Amniotic stem cell (primary cell): Measurements from ENCODE around the gene CISTR.

Experiments used
- DNase-seq: peaks from one replicate; lab custom pipeline; 2025; lab: John Stamatoyannopoulos, UW

CISTR gene

DNA sequence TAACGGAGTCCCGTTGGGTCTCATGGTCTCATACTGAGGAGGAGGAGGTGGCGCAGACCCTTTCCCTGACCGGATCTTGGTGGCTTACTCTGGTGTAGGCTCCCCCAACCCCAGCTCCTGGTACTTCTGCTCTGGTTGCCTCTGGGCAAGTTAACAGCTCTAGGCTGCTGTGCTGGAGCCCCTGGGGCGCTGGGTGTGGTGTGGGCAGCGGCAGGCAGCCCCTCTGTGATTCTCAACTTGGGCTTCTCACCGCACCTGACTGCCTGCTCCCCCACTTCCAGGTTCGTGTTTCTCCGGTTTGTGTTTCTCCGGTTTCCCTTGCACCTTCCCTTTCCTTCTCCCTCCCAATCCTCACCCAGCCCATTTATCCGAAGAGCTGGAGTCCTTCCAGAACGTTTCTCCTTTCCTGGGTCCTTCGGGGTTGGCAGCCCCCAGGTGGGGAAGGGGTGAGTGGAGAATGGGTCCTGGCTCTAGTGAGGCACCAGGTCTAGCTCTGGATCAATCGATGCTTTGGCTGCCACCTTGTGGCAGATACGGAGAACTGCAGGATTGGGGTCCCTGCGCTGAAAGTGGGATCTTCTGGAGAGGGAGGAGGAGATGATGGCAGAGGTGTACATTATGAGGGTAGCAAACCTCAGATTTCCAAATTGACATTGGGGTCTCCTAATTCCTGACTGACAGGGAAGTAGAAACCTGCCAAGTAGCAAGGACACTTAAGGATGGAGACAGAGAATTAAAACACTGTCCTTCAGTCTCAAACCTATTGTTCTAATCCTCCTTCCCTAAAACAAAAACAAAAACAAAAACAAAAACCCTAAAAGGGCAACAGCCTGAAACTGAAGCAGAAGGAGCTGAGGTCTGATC is 8.3 kb downstream of the CISTR start:
- DNase-seq = no peak

DNA sequence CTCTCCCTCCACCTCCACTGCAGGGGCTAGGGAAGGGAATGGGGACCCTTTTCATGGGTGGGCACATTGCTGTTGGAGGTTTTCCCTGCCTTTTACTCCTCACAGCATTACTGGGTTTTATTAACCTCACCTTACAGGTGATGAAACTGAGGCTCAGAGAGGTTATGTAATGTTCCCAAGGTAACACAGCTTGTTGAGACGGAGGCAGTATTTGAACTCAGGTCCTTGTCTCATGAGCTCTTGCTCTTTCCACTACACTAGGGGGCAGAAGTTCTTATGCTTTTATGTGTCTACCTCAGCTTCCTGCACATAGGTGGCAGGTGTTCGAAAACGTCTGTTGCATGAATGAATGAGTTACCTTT is 11.7 kb downstream of the CISTR start:
- no peak for DNase-seq

DNA sequence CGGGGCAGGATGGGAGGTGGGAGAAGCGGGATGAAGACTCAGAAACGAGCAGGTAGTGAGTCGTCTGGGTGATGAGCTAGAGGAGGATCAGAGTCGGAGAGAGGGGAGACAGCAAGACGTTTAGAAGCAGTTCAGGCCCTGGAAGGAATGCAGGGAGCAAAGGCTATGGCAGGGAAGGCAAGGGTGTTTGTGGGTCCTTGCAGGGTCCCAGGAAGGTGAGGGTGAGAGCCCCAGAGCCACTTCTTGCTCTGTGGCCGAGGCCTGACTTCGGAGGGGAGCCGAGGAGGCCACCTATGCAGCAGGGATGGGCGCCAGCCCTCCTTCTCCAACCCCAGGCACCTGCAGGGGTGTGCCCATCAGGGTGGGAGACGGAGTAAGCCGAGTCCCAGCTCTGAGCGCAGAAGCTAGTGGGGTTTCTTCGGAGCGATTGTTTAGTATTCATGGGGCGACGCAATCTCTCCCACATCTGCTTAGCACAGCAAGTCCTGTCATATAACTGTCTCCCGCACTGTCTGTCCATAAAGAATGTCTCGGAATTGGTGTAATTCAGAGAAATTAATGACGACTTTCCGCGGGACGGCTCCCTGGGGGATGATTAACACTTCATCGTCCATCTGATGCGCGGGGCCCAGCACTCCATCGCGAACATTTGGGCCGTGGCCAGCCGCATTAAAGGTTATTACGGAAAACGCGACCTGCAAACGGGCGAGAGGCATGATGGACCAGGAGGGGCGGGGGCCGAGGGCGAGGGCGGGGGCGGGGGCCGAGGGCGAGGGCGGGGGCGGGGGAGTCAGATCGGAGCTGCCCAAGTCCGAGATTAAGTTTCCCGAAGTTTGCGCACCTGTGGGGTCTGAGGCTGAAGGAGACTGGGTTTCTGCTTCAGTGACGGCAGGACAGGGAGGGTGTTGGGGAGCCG is 12.3 kb downstream of the CISTR start:
- DNase-seq = no peak

DNA sequence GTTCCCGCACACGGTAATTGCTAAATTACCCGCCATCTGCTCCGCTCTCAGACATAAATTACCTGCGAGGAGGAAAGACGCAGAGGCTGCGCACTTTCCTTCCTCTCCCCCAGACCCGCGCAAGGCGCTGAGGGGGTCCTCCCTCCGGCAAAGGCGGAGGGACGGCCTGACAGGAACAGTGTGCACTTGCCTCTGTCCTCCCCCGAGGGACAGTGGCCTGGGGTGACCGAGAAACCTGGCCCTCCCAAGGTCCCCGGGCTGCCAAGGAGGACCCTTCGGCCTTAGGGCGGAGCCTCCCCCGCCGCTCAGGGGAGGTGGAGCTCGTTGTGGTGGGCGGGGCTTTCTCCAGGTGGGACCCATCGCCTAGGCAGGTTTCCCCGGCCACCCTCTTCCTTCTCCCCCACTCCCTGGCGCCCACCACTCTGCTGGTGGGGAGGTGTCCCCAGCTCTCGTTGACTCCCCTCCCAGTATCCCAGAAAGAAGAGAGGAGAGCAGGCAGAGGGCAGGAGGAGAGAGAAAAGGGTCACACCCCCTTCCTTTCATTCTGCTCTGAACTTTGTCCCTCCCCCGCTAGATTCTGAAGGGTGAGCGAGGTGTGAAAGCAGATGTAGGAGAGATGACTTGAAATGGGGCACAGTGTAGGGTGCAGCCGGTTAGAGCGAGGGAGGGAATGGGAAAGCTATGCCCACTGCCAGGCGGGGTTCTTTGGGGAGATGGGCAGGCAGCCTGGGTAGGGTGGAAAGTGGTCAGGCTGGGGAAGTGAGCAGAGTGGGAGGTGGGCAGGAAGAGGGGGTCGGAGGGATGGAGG is 13.2 kb downstream of the CISTR start:
- DNase-seq = no peak

DNA sequence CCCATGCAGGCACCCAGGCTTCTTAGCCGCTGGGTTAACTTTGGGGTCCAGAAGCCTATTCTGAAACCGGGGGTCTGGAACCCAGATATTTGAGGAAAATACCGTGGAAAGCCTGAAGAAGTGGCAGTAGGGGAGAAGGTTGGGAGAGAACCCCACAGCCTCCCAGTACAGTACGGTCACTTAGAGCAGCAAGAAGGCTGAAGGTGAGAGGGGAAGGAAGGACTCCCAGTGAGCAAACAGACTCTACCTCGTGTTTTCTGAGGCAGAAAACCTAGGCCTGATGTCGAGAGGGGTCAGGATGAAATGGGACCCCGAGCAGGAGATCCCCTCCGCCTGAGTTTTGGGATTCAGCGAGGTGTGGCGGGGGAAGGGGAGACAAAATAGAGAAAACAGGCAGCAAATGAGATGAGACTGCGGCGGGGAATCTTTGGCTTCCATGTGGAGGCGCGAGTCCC is 13.8 kb downstream of the CISTR start:
- no peak for DNase-seq

DNA sequence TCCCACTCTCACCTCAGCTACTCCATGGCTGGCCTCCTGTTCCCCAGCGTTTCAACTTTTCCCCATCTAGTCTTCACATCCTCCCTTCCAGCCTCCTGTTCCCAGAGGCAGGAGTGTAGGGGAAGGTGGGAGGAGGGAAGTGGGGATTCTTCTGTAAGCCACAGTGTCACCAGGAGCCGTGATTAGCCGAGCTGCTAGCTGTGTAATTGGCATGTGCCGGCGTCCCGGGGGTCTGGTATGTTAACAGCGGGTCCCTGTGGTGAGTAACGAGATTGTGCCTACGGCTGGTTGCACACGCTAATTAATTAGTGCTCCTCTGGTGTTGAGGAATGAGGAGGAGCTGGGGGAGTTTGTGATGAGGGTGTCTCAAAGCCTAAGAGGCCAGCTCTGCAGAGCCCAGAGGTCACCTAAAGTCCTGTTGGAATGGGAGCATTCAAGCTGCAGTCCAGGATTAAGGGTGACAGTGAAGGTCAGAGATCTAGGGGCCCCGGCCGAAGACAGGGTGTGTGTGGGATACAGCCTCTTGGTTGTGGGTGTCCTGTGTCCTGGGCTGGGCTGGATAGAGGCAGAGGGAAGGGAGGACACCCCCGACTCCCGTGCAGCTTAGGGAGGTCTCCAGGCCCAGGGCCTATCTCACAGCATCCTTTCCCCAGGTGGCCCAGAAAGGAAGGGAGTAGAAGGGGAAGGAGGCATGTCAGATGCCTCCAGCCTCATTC is 14.5 kb downstream of the CISTR start:
- DNase-seq = no peak

DNA sequence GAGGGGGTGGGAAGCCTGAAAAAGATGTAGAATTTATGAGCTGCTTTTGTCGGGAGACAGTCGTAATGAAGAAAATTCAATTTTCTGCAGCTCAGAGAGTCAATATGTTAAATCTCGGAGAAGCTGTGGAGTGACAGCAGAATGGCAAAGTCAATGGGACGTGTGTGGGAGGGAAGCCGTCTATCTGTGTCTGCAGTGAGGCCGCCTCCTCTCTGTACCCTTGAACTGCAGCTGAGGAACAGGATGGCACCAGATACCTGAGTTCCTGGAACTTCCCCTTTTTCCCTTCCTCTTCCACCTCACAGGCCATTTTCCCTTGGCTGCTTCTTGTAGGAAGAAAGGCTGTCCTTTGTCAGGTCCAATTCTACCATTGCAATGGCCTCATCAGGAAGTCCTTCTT is 15.2 kb downstream of the CISTR start:
- DNase-seq = no peak

DNA sequence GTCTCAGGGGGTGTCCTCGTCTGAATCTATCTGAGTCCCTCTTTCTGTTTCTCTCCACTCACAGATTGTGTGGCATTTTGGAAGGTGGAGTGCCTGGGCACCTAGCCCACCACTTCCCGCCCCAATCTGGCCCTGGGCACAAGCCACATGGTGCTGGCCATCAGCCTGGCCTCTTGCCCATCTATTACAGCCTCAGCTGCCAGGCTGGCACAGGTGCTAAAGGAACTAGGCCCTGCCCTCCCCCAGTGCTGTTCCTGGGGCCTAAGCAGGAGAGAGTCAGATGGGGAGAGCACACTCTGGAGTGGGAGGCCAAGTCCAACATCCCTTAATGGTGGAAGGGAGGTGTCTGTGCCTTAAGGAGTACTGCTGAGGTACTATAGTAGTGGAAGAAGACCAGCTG is 16.2 kb downstream of the CISTR start:
- no peak for DNase-seq

DNA sequence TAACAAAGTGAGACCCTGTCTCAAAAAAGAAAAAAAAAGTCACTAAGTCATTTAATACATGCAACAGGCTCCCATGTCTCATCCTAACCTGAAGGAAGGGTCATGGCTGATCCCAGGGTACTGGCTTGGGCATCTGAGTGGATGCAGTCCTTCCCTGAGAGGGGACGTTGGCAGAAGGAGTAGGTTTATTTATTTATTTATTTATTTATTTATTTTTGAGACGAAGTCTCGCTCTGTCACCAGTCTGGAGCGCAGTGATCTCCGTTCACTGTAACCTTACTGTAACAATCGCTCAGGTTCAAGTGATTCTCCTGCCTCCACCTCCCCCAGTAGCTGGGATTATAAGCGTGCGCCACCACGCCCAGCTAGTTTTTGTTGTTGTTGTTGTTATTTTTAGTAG is 17.4 kb downstream of the CISTR start:
- DNase-seq = no peak

DNA sequence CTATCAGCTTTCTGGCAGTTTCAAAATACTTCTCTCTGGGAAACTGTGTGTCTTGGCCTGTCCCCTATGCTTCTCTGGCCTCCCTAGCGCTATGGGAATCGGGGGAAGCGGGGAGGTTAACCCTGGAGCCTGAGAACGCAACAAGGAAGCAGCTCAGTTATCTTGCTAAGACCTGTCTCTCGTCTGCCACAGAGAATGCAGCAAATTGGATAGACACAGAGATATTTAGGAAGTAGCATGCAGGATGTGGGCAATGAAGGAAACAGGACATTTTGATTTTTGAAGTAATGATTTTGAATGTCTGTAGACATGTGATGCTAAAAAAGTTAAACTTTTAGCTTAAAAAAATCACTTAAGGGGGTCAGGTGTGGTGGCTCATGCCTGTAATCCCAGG is 18.0 kb downstream of the CISTR start:
- no peak for DNase-seq

DNA sequence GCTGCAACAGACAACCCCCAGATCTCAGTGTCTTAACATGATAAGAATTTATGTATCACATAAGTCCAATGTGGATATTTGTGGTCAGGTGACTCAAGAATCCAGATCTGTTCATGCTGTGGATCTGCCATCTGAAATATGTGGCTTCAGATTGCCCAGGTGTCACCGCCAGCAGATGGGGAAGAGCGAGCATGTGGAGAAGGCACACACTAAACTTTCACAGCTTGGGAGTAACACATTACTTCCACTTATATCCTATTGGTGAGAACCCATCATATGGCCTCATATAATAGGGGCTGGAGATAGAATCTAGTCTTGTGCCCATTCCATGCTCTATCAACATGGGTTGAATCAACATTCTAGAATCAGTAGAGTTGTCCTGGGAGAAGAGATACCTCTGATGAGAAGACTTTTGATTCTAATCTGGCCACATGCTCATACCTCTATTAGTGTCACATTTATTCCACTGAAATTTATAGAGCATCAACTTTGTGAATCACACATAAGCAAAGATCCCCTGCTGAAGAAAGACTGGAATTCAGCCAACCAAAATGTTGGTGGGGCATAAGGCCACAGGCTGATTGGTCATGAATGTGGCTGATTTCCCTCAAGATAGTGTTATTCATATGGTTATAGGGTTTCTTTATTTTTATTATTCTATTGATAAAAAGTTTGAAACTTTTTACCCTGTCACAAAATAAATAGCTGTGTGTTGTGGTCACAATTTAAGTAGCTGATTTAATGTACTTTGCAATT is 18.6 kb downstream of the CISTR start:
- no peak for DNase-seq

DNA sequence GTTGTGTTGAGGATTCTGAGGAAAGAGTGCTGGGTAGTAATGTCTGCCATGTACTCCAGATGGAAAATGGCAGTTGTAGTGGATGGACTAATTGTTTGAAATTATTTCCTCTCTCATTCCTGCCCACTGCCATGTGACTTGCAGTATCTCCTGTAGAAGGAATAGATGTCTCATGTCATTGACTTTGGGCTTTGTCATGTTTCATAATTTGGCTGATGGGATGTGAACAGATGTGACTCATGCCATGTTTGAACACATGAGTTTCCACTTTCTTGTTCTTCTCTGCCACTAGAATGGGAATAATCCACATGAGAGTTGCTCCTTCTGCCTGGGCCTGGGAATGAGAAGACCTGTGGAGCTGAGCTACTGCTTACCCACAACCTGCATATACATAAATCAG is 22.1 kb downstream of the CISTR start:
- DNase-seq = no peak

DNA sequence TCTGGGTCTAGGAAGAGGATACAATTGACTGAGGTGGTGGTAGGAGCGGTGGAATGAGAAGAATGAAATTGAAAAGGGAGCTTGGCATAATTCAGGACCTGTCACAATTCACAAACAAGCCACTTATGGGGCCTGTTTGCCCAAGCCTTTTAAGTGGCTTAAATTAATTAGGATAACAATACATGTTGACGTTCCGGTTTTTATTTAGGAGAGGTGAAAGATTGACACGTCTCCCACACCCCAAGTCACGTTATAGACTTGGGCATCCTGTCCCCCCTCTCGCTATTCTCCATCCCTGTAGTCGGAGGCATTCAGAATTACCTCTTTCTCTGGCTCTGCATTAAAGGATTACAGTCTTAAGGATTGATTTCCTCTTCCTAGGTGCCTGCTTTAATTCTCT is 23.6 kb downstream of the CISTR start:
- no peak for DNase-seq

DNA sequence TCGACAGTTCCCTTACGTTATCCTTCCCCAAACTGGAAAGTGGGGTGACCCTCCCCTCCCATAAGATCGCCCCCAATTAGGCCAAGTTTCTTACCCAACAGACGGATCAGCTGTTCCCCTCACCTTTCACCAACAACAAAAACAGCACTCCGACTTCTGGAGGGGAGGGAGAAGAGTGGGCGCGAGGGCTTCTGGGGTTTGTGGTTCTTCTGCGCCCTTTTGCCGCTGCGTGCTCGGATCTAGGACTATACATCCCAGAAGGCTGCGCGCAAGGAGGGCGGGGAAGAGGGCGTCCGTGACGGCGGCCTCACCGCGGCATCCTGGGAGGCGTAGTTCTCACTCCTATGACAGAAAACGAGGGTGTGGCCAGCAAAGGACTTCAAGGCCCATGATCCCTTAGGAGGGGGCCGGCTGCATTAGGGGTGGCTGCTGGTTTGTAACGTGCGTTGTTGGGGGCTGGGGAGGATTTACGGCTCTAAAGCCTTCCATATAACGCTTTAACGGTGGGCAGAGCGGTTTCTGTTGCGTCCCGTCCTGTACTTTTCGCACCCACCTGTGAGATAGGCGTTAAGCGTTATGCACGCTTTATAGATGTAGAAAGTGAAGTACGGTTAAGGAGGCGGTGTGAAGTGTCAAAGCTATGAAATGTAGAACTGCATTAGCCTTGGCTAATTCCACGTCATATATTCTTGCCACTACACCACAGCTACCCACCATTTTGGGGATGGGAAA is 24.3 kb downstream of the CISTR start, which contains the start of gene CALCOCO1:
TSS of gene CALCOCO1 (minus strand) at position 143 of the 732 bp plus-strand sequence. CDS start 2,210 bp downstream, outside the sequence.
- peak; percentile 98 for DNase-seq

DNA sequence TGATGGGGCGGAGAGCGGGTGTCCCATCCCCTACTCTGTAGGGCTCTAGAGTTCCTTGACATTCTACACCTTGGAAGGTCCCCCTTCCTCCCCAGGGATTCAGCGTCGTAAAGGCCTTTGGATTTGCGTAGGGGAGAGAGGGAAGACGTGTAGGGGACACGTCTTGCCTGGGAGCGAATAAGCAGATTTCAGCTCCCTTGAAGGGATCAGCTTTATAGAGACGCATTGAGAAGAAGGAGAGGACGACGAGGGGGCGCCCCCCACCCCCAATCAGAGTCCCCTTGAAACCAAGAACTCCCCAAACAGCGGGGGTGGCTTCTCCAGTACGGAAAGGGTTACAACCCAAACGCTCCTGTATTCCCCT is 24.9 kb downstream of the CISTR start:
- no peak for DNase-seq

DNA sequence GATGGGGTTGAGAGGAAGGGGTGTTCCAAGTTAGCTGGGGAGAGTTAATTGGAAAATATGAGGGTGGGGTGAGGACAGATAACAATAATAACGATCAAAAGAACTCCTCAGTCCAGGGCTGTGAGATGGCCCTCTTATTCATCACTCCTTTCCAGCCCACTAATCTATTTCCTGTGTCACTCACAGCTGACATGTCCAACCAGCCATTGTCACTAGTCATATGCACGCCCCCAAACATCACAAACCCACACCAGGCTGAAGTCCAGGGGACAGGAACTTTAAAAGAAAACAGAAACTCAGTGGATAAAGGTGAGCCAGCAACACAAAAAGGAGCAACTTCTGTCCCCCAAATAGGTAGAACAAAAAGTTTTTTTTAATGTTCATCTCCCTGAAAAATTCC is 25.4 kb downstream of the CISTR start:
- DNase-seq = no peak

DNA sequence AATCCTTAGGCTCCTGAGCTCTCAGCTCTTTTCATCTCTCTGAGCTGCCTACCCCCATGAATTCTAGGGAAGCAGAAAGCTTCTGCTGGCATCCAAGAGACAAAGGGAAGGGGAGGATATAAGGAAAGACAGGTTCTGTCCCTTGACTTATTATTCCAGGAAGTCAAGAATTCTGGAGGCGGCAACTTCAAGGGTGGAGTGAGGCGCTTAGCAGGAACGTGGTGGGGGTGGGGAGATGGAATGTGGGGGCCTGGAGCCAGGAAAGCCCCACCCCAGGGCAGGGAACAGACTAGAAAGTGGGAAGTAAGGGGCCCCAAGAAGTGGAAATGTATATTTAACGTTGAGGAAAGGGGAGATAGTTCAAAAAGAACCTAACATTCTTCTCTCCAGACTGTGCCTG is 26.0 kb downstream of the CISTR start:
- DNase-seq = no peak

DNA sequence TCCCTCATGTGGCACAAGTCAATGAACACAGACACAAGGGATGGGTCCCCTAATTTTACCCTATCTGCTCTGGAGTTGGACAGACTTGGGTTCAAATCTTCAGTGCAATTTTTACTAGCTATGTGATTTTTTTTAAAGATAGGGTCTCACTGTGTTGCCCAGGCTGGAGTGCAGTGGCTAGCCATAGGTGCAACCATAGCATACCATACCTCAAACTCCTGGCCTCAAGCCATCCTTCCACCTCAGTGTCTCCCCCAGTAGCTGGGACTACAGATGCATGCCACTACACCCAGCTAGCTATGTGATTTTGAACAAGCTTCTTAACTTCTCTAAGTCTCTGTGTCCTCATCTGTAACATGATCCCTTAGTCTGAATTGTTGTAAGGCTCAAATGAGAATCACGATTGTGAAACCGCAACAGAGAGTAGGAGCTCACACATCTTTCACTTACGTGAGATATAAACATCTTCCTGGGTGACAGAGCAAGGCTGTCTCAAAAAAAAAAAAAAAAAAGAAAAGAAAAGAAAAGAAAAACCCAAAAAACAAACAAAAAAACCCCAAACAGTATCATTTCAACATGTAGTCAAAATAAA is 29.2 kb downstream of the CISTR start:
- no peak for DNase-seq

DNA sequence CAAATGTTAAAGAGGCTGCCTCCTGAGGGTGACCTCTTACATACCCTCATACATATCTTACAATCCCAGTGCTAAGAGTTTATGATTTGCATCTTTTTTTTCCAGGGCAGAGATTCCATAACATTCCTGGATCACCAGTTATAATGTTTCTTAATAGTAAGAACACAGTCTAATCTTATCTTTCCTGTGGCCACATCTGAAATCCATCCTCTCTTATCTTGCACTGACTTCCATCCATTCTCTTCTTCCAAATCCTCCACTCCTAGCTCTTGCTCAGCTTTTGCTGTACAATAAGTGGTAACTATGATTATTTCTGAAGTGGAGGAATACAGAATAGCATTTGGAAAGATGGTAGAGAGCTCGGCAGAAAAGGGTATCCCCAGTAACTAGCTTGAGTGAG is 30.8 kb downstream of the CISTR start:
- DNase-seq = no peak

DNA sequence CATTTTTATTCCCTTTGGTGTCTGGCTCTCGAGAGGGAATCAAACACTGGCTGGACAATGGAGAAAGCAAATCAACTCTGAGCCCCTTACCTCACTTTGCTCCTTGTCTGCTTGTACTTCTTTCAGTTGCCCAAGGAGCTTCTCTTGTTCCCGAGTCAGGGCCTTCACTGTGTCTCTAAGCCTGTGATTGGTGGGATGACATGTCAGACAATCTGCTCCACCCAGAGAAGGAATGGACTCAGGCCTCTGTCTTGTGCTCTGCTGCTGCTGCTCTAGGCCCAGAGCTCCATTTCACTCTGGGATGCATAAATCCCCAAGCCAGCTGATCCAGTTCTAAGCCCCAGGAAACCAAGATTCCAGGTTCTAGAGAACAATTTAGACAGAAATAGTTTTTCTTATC is 32.1 kb downstream of the CISTR start:
- no peak for DNase-seq
